H7 (cell line): ENCODE data around the gene C6orf132. TPM values are rescaled to one million over a fixed set of nuclear protein-coding genes. Genes with fewer than 3 reads are reported as not detected.
A peak's percentile ranks its signal among the peaks of the same experiment; 100 is the strongest.
"Not testable (repeated sequence)": the region's sequence is repeated elsewhere in the genome, so short reads cannot be mapped to it uniquely, and the experiment has no call there.

ENCODE experiments used
- DNase-seq: peaks from one replicate; pipeline ENCODE4 v3.0.0; 2012
- H3K27me3 ChIP-seq: 2 replicates; pipeline ENCODE4 v1.6.0; 2011; ENCODE audit warnings: mild to moderate bottlenecking, low read length; ENCODE audit not compliant: control insufficient read depth, insufficient read depth
- H3K36me3 ChIP-seq: replicated peaks from 2 replicates; pipeline ENCODE4 v1.5.1; 2011; ENCODE audit warnings: low read length; ENCODE audit not compliant: control insufficient read depth, insufficient read depth
- H3K4me3 ChIP-seq: 2 replicates; pipeline ENCODE4 v1.5.1; 2011; ENCODE audit warnings: low read depth, mild to moderate bottlenecking, control low read depth, low read length, moderate library complexity; ENCODE audit not compliant: insufficient read depth
- total RNA-seq: library from RNA; depleted of rRNA; stranded (reverse); fragments of >200 nt; shearing (Covaris generic); gene quantifications from 2 replicates; pipeline ENCODE4 v1.2.3, GENCODE V29; 2014

The C6orf132 gene
- total RNA-seq, 1 experiment from 2014 or later = 11.3 TPM

- H3K36me3 ChIP-seq = no peaks in the 10 kb centered on the region
- H3K27me3 ChIP-seq = no peaks in the 10 kb centered on the region
- no peak overlapping the region for H3K4me3 ChIP-seq
Measured at GRCh38 chr6:42153921-42154320, 11.5 kb upstream of the C6orf132 start.

GRCh38 chr6:42152528-42153213, 10.3 kb upstream of the C6orf132 start:
- not testable (repeated sequence) for H3K36me3 ChIP-seq, H3K4me3 ChIP-seq, H3K27me3 ChIP-seq, DNase-seq

More at GRCh38 chr6:42153921-42154320, 11.5 kb upstream of the C6orf132 start:
- no peak for DNase-seq

- DNase-seq = no peak
- no peak overlapping the region for H3K4me3 ChIP-seq
- no peaks in the 10 kb centered on the region for H3K27me3 ChIP-seq
- no peaks in the 10 kb centered on the region for H3K36me3 ChIP-seq
Measured at GRCh38 chr6:42152024-42152423, 9.6 kb upstream of the C6orf132 start.

- Histone ChIP-seq H3K36me3 (no peaks in the 10 kb centered on the region), H3K27me3 (no peaks in the 10 kb centered on the region), H3K4me3 (no peak overlapping the region)
- no peak for DNase-seq
Measured at GRCh38 chr6:42150254-42150653, 7.8 kb upstream of the C6orf132 start.

GRCh38 chr6:42148058-42148457, 5.6 kb upstream of the C6orf132 start:
- Histone ChIP-seq H3K27me3 (no peaks in the 10 kb centered on the region), H3K36me3 (no peaks in the 10 kb centered on the region), H3K4me3 (no peak overlapping the region)
- DNase-seq = no peak

- Histone ChIP-seq H3K36me3 (no peaks in the 10 kb centered on the region), H3K4me3 (no peak overlapping the region), H3K27me3 (no peaks in the 10 kb centered on the region)
- DNase-seq = no peak
Measured at GRCh38 chr6:42147138-42147562, 4.7 kb upstream of the C6orf132 start.

GRCh38 chr6:42141603-42142117, 760 bp downstream of the C6orf132 start:
- H3K36me3 ChIP-seq = no peaks in the 10 kb centered on the region
- DNase-seq = no peak

GRCh38 chr6:42140756-42141602, 1.4 kb downstream of the C6orf132 start:
- no peak for DNase-seq
- no peaks in the 10 kb centered on the region for H3K36me3 ChIP-seq
- H3K4me3 ChIP-seq = peak overlapping the region; percentile 71
- no peaks in the 10 kb centered on the region for H3K27me3 ChIP-seq

More at GRCh38 chr6:42141603-42142117, 760 bp downstream of the C6orf132 start:
- peak overlapping the region; percentile 71 for H3K4me3 ChIP-seq
- no peaks in the 10 kb centered on the region for H3K27me3 ChIP-seq

- Histone ChIP-seq H3K36me3 (no peaks in the 10 kb centered on the region; the same call in 1 of the 2 replicates), H3K27me3 (no peaks in the 10 kb centered on the region), H3K4me3 (no peak overlapping the region)
- DNase-seq = no peak
Measured at GRCh38 chr6:42140032-42140431, 2.4 kb downstream of the C6orf132 start.

- Histone ChIP-seq H3K36me3 (peaks cover 3% of the 10 kb centered on the region), H3K4me3 (no peak overlapping the region), H3K27me3 (no peaks in the 10 kb centered on the region)
- DNase-seq = peak; percentile 77
Measured at GRCh38 chr6:42138630-42139619, 3.5 kb downstream of the C6orf132 start.

GRCh38 chr6:42138190-42138589, 4.2 kb downstream of the C6orf132 start:
- Histone ChIP-seq H3K36me3 (peaks cover 6% of the 10 kb centered on the region), H3K4me3 (no peak overlapping the region)
- DNase-seq = no peak

GRCh38 chr6:42137194-42137753, 5.1 kb downstream of the C6orf132 start:
- Histone ChIP-seq H3K27me3 (no peaks in the 10 kb centered on the region), H3K4me3 (no peak overlapping the region), H3K36me3 (peaks cover 9% of the 10 kb centered on the region)
- peak; percentile 77 for DNase-seq

More at GRCh38 chr6:42138190-42138589, 4.2 kb downstream of the C6orf132 start:
- no peaks in the 10 kb centered on the region for H3K27me3 ChIP-seq

- no peak overlapping the region for H3K4me3 ChIP-seq
- H3K27me3 ChIP-seq = no peaks in the 10 kb centered on the region
- DNase-seq = peak; percentile 92
- peaks cover 9% of the 10 kb centered on the region for H3K36me3 ChIP-seq
Measured at GRCh38 chr6:42136508-42137193, 5.8 kb downstream of the C6orf132 start.
